Measurements from ENCODE around the gene UGCG. TPM values are rescaled to one million over a fixed set of nuclear protein-coding genes. Genes with fewer than 3 reads are reported as not detected.

The UGCG gene
- total RNA-seq, 4 donors from 2014 or later = 12.3 to 75.1 (median 34.5) TPM

- H3K36me3 ChIP-seq = no peaks in the 10 kb centered on the region
- intact Hi-C loops (cut with DNase I; ENCODE audit: low total_unique reads) = no loop called here
- no peaks in the 10 kb centered on the region for H3K9me3 ChIP-seq
- no peak overlapping the region for H3K27ac ChIP-seq
- no peaks in the 10 kb centered on the region for H3K4me1 ChIP-seq
- no peak for DNase-seq
- H3K27me3 ChIP-seq = no peaks in the 10 kb centered on the region
- H3K4me3 ChIP-seq = no peak overlapping the region
- TF ChIP-seq, protein P1, sequence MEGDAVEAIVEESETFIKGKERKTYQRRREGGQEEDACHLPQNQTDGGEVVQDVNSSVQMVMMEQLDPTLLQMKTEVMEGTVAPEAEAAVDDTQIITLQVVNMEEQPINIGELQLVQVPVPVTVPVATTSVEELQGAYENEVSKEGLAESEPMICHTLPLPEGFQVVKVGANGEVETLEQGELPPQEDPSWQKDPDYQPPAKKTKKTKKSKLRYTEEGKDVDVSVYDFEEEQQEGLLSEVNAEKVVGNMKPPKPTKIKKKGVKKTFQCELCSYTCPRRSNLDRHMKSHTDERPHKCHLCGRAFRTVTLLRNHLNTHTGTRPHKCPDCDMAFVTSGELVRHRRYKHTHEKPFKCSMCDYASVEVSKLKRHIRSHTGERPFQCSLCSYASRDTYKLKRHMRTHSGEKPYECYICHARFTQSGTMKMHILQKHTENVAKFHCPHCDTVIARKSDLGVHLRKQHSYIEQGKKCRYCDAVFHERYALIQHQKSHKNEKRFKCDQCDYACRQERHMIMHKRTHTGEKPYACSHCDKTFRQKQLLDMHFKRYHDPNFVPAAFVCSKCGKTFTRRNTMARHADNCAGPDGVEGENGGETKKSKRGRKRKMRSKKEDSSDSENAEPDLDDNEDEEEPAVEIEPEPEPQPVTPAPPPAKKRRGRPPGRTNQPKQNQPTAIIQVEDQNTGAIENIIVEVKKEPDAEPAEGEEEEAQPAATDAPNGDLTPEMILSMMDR (IDR thresholded peaks at IDR 0.05) = no peak
- no peak for TF ChIP-seq POLR2A (IDR thresholded peaks at IDR 0.05)
Observed at GRCh38 chr9:111922324-111923013, 25.9 kb downstream of the UGCG start.

DNA sequence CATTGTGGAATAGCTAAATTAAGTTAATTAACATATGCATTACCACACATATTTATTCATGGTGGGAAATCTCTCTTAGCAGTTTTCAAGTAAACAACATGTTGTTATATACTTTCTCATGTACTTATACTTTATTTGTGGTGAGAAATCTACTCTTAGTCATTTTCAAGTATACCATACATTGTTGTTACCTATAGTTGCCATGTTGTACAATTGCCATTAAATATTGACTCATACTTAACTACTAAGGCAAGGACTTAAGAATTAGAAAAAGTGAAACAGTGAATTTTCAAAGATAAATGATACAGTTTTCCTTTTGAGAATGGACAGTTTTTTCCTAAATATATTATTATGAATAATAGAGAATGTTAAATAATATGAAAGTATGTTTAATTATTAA is 27.7 kb downstream of the UGCG start:
- DNase-seq = no peak
- H3K4me3 ChIP-seq = no peak overlapping the region
- intact Hi-C loops (cut with DNase I; ENCODE audit: low total_unique reads) = no loop called here
- no peak overlapping the region for H3K27ac ChIP-seq
- H3K9me3 ChIP-seq = no peaks in the 10 kb centered on the region
- H3K36me3 ChIP-seq = no peaks in the 10 kb centered on the region
- H3K4me1 ChIP-seq = no peaks in the 10 kb centered on the region
- no peaks in the 10 kb centered on the region for H3K27me3 ChIP-seq
- TF ChIP-seq POLR2A (IDR thresholded peaks at IDR 0.05) = no peak
- TF ChIP-seq, protein P1 (IDR thresholded peaks at IDR 0.05) = no peak

- H3K27me3 ChIP-seq = no peaks in the 10 kb centered on the region
- no peak for DNase-seq
- TF ChIP-seq, protein P1 (IDR thresholded peaks at IDR 0.05) = no peak
- no peak for TF ChIP-seq POLR2A (IDR thresholded peaks at IDR 0.05)
- H3K4me3 ChIP-seq = no peak overlapping the region
- no peaks in the 10 kb centered on the region for H3K9me3 ChIP-seq
- H3K4me1 ChIP-seq = no peaks in the 10 kb centered on the region
- intact Hi-C loops (cut with DNase I; ENCODE audit: low total_unique reads) = no loop called here
- no peaks in the 10 kb centered on the region for H3K36me3 ChIP-seq
- H3K27ac ChIP-seq = no peak overlapping the region
Observed at GRCh38 chr9:111925017-111925770, 28.6 kb downstream of the UGCG start.

- Histone ChIP-seq H3K27ac (no peak overlapping the region), H3K4me1 (no peaks in the 10 kb centered on the region), H3K4me3 (no peak overlapping the region), H3K27me3 (no peaks in the 10 kb centered on the region), H3K36me3 (no peaks in the 10 kb centered on the region), H3K9me3 (no peaks in the 10 kb centered on the region)
- no peak for TF ChIP-seq POLR2A (IDR thresholded peaks at IDR 0.05)
- TF ChIP-seq, protein P1 (IDR thresholded peaks at IDR 0.05) = no peak
- DNase-seq = no peak
- intact Hi-C loops (cut with DNase I; ENCODE audit: low total_unique reads) = no loop called here
Observed at GRCh38 chr9:111925784-111926183, 29.2 kb downstream of the UGCG start.

DNA sequence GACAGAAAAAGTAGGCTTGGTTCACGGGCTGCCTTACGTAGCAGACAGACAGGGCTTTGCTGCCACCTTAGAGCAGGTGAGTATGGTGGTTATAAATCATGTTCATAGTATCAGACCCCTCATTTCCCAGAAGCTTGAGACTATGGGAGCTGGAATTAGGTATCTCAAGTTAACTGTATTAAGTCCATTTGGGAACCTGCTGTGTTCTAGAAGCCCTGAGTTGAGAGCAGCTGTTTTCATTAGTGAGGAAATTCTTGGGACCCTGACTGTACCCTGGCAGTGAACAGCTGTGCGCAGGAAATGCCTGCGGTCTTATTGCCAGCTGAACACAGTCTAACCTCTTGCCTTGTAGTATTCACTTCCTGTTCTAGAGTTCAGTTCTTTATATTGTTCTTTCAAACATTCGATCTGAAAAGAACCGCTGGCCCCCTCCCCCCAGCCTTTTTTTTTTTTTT is 29.8 kb downstream of the UGCG start:
- TF ChIP-seq, protein P1 (IDR thresholded peaks at IDR 0.05) = no peak
- TF ChIP-seq POLR2A (IDR thresholded peaks at IDR 0.05) = no peak
- H3K27ac ChIP-seq = no peak overlapping the region
- no peaks in the 10 kb centered on the region for H3K4me1 ChIP-seq
- no peak overlapping the region for H3K4me3 ChIP-seq
- H3K27me3 ChIP-seq = no peaks in the 10 kb centered on the region
- intact Hi-C loops (cut with DNase I; ENCODE audit: low total_unique reads) = no loop called here
- no peak for DNase-seq
- no peaks in the 10 kb centered on the region for H3K36me3 ChIP-seq
- H3K9me3 ChIP-seq = no peaks in the 10 kb centered on the region
